Testis (tissue), 2 donors: Measurements from ENCODE around the gene ADCY2.

Source experiments
- POLR2A ChIP-seq: fragments of 450-650 bp; IDR thresholded peaks from one replicate; pipeline ENCODE4 v1.6.1; 2017; ENCODE audit warnings: antibody characterized with exemption, mild to moderate bottlenecking, moderate library complexity
- TF ChIP-seq, protein P1 (sequence below), 3 experiments: fragments of 450-650 bp in 2 of 3; fragments of 200-600 bp in 1 of 3; sonication (generic) in 1 of 3; IDR thresholded peaks; one replicate each; pipeline ENCODE4 v1.5.1; 2016 to 2019; ENCODE audit warnings: antibody characterized with exemption in 3 of 3, mild to moderate bottlenecking in 2 of 3, moderate library complexity in 1 of 3

DNA sequence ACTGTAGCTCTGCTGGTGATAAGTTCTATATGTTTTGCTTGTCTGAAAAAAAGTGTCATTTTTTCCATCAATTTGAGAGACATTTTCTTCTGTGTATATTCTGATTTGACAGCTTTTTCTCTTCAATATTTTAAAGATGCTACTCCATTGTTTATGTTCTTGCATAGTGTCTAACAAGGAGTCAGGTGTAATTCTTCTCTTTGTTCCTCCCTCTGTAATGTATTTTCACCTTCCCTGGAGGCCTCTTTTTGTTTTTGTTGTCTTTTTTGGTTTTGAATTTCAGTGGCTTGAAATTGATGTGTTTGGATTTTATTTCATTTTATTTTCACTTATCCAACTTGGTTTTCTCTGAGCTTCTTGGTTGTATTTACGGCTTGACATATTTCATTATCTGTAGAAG, 75.8 kb downstream of the ADCY2 start:
- TF ChIP-seq, protein P1, sequence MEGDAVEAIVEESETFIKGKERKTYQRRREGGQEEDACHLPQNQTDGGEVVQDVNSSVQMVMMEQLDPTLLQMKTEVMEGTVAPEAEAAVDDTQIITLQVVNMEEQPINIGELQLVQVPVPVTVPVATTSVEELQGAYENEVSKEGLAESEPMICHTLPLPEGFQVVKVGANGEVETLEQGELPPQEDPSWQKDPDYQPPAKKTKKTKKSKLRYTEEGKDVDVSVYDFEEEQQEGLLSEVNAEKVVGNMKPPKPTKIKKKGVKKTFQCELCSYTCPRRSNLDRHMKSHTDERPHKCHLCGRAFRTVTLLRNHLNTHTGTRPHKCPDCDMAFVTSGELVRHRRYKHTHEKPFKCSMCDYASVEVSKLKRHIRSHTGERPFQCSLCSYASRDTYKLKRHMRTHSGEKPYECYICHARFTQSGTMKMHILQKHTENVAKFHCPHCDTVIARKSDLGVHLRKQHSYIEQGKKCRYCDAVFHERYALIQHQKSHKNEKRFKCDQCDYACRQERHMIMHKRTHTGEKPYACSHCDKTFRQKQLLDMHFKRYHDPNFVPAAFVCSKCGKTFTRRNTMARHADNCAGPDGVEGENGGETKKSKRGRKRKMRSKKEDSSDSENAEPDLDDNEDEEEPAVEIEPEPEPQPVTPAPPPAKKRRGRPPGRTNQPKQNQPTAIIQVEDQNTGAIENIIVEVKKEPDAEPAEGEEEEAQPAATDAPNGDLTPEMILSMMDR (IDR thresholded peaks at IDR 0.05): no peak
- no peak for TF ChIP-seq POLR2A
